Muscle layer of duodenum (tissue), 2 donors: ENCODE data around the gene NXPH1.

ENCODE experiments used
- H3K27ac ChIP-seq: one replicate; pipeline ENCODE4 v1.7.0; 2013; ENCODE audit warnings: mild to moderate bottlenecking, low read length
- H3K27me3 ChIP-seq: one replicate; pipeline ENCODE4 v1.7.0; 2013; ENCODE audit warnings: low read depth, mild to moderate bottlenecking, control low read depth, low read length
- H3K36me3 ChIP-seq, 2 donors: one replicate each; pipeline ENCODE4 v1.7.0; 2013; ENCODE audit warnings: low read length in 2 of 2, control low read depth in 1 of 2, mild to moderate bottlenecking in 1 of 2; ENCODE audit not compliant: insufficient read depth in 2 of 2, control insufficient read depth in 1 of 2
- H3K4me1 ChIP-seq, 2 donors: one replicate each; pipeline ENCODE4 v1.7.0; 2013; ENCODE audit warnings: low read length in 2 of 2, mild to moderate bottlenecking in 2 of 2, control low read depth in 1 of 2, moderate library complexity in 1 of 2; ENCODE audit not compliant: insufficient read depth in 2 of 2, control insufficient read depth in 1 of 2
- H3K4me3 ChIP-seq, 2 donors: one replicate each; pipeline ENCODE4 v1.7.0; 2013; ENCODE audit warnings: low read length in 2 of 2, low read depth in 1 of 2, mild to moderate bottlenecking in 1 of 2
- H3K9me3 ChIP-seq, 2 donors: one replicate each; pipeline ENCODE4 v1.7.0; 2013; ENCODE audit warnings: low read length in 2 of 2, control low read depth in 1 of 2, mild to moderate bottlenecking in 1 of 2; ENCODE audit not compliant: control insufficient read depth in 1 of 2
- donor health status: healthy.

NXPH1 gene

GRCh38 chr7:8613191-8613590 is 179.8 kb downstream of the NXPH1 start:
- H3K9me3 ChIP-seq = no peaks in the 10 kb centered on the region

GRCh38 chr7:8615019-8615418 is 181.6 kb downstream of the NXPH1 start:
- no peaks in the 10 kb centered on the region for H3K27me3 ChIP-seq

More at GRCh38 chr7:8613191-8613590, 179.8 kb downstream of the NXPH1 start:
- no peaks in the 10 kb centered on the region for H3K4me1 ChIP-seq
- no peak overlapping the region for H3K27ac ChIP-seq
- H3K36me3 ChIP-seq = no peaks in the 10 kb centered on the region
- no peak overlapping the region for H3K4me3 ChIP-seq
- H3K27me3 ChIP-seq = no peaks in the 10 kb centered on the region

GRCh38 chr7:8618441-8619070 is 185.1 kb downstream of the NXPH1 start:
- no peak overlapping the region for H3K27ac ChIP-seq
- no peaks in the 10 kb centered on the region for H3K9me3 ChIP-seq
- H3K4me1 ChIP-seq = no peaks in the 10 kb centered on the region
- no peaks in the 10 kb centered on the region for H3K36me3 ChIP-seq
- H3K4me3 ChIP-seq = no peak overlapping the region
- no peaks in the 10 kb centered on the region for H3K27me3 ChIP-seq

More at GRCh38 chr7:8615019-8615418, 181.6 kb downstream of the NXPH1 start:
- Histone ChIP-seq H3K27ac (no peak overlapping the region), H3K4me3 (no peak overlapping the region), H3K9me3 (no peaks in the 10 kb centered on the region), H3K4me1 (no peaks in the 10 kb centered on the region), H3K36me3 (no peaks in the 10 kb centered on the region)

GRCh38 chr7:8620169-8620568 is 186.8 kb downstream of the NXPH1 start:
- no peak overlapping the region for H3K27ac ChIP-seq
- no peak overlapping the region for H3K4me3 ChIP-seq
- H3K36me3 ChIP-seq = no peaks in the 10 kb centered on the region
- H3K4me1 ChIP-seq = no peaks in the 10 kb centered on the region
- no peaks in the 10 kb centered on the region for H3K27me3 ChIP-seq
- no peaks in the 10 kb centered on the region for H3K9me3 ChIP-seq

- H3K27ac ChIP-seq = no peak overlapping the region
- no peaks in the 10 kb centered on the region for H3K27me3 ChIP-seq
- no peaks in the 10 kb centered on the region for H3K36me3 ChIP-seq
- no peaks in the 10 kb centered on the region for H3K9me3 ChIP-seq
- no peak overlapping the region for H3K4me3 ChIP-seq
- H3K4me1 ChIP-seq = no peaks in the 10 kb centered on the region
These were observed 192.2 kb downstream of the NXPH1 start for GRCh38 chr7:8625612-8626011.

GRCh38 chr7:8627325-8627724 is 193.9 kb downstream of the NXPH1 start:
- H3K9me3 ChIP-seq = no peaks in the 10 kb centered on the region
- no peaks in the 10 kb centered on the region for H3K4me1 ChIP-seq
- no peaks in the 10 kb centered on the region for H3K36me3 ChIP-seq
- H3K27ac ChIP-seq = no peak overlapping the region
- no peaks in the 10 kb centered on the region for H3K27me3 ChIP-seq
- H3K4me3 ChIP-seq = no peak overlapping the region

- Histone ChIP-seq H3K27ac (no peak overlapping the region), H3K4me3 (no peak overlapping the region), H3K4me1 (no peaks in the 10 kb centered on the region), H3K36me3 (no peaks in the 10 kb centered on the region), H3K27me3 (no peaks in the 10 kb centered on the region), H3K9me3 (no peaks in the 10 kb centered on the region)
These were observed 195.2 kb downstream of the NXPH1 start for GRCh38 chr7:8628656-8629055.

- H3K27me3 ChIP-seq = no peaks in the 10 kb centered on the region
- H3K27ac ChIP-seq = no peak overlapping the region
- H3K4me1 ChIP-seq = no peaks in the 10 kb centered on the region
- H3K36me3 ChIP-seq = no peaks in the 10 kb centered on the region
- no peaks in the 10 kb centered on the region for H3K9me3 ChIP-seq
- H3K4me3 ChIP-seq = no peak overlapping the region
These were observed 196.1 kb downstream of the NXPH1 start for GRCh38 chr7:8629504-8629903.

- H3K4me3 ChIP-seq = no peak overlapping the region
- H3K36me3 ChIP-seq = no peaks in the 10 kb centered on the region
- H3K9me3 ChIP-seq = no peaks in the 10 kb centered on the region
- H3K27me3 ChIP-seq = no peaks in the 10 kb centered on the region
- H3K4me1 ChIP-seq = no peaks in the 10 kb centered on the region
- H3K27ac ChIP-seq = no peak overlapping the region
These were observed 203.9 kb downstream of the NXPH1 start for GRCh38 chr7:8637322-8637721.

- H3K36me3 ChIP-seq = no peaks in the 10 kb centered on the region
- no peaks in the 10 kb centered on the region for H3K4me1 ChIP-seq
- H3K27ac ChIP-seq = no peak overlapping the region
- H3K9me3 ChIP-seq = no peaks in the 10 kb centered on the region
- no peak overlapping the region for H3K4me3 ChIP-seq
- no peaks in the 10 kb centered on the region for H3K27me3 ChIP-seq
These were observed 204.7 kb downstream of the NXPH1 start for GRCh38 chr7:8638076-8638475.

GRCh38 chr7:8639668-8640067 is 206.3 kb downstream of the NXPH1 start:
- no peaks in the 10 kb centered on the region for H3K9me3 ChIP-seq

GRCh38 chr7:8640671-8641070 is 207.3 kb downstream of the NXPH1 start:
- no peaks in the 10 kb centered on the region for H3K9me3 ChIP-seq

More at GRCh38 chr7:8639668-8640067, 206.3 kb downstream of the NXPH1 start:
- no peaks in the 10 kb centered on the region for H3K4me1 ChIP-seq
- H3K27ac ChIP-seq = no peak overlapping the region
- no peaks in the 10 kb centered on the region for H3K27me3 ChIP-seq
- H3K36me3 ChIP-seq = no peaks in the 10 kb centered on the region
- no peak overlapping the region for H3K4me3 ChIP-seq

More at GRCh38 chr7:8640671-8641070, 207.3 kb downstream of the NXPH1 start:
- no peaks in the 10 kb centered on the region for H3K36me3 ChIP-seq
- H3K4me3 ChIP-seq = no peak overlapping the region
- no peaks in the 10 kb centered on the region for H3K27me3 ChIP-seq
- no peaks in the 10 kb centered on the region for H3K4me1 ChIP-seq
- H3K27ac ChIP-seq = no peak overlapping the region
